Activated CD8-positive, alpha-beta memory T cell treated with anti-CD3 and anti-CD28 coated beads for 4 hours (primary cell): ENCODE data around the gene MSANTD2.

Source experiments
- DNase-seq, 2 donors: peaks; one replicate each; pipeline ENCODE4 v3.0.0-alpha.2; 2020; ENCODE audit warnings: low read depth in 2 of 2

Gene MSANTD2

GRCh38 chr11:124821995-124822730, 22.0 kb upstream of the MSANTD2 start:
- no peak for DNase-seq

DNA sequence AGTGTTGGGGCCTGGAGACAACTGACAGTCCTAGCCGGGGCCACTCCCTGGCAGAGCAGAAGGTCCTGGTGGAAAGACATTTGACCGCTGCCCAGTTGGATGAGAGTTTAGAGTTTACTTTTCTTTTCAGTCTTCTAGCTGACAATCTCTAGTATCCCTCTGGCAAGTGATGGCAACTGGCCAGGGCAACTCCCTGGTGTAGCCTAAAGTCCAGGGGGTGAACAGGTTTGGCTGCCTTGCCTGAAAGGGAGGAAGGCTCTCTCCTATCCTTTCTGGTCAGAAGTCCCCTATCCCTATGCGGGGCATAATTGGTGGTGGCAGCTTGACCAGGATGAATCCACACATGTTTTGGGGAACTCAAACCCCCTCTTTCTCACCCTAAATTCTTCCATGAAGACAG, 16.8 kb upstream of the MSANTD2 start:
- DNase-seq: no peak

- DNase-seq: no peak
Measured at GRCh38 chr11:124814739-124815138, 14.5 kb upstream of the MSANTD2 start.

DNA sequence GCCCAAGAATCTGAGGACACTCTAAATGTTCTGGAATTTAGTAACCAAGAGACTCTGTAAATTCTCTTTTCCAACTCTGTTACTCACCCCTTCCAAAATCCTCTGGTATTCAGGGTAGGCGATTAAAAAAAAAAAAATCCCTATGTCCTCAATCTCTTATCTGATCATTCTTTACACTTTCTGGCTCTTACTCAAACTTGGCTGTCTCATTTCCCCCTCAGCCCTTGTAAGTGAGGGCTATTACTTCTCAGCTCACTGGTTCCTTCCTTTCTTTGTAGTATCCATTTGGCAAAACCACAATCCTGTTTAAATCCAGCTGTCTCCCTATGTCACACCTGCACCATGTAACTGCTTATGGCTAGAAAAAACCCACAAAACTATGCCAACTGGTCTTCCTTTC, 12.7 kb upstream of the MSANTD2 start:
- no peak for DNase-seq

DNA sequence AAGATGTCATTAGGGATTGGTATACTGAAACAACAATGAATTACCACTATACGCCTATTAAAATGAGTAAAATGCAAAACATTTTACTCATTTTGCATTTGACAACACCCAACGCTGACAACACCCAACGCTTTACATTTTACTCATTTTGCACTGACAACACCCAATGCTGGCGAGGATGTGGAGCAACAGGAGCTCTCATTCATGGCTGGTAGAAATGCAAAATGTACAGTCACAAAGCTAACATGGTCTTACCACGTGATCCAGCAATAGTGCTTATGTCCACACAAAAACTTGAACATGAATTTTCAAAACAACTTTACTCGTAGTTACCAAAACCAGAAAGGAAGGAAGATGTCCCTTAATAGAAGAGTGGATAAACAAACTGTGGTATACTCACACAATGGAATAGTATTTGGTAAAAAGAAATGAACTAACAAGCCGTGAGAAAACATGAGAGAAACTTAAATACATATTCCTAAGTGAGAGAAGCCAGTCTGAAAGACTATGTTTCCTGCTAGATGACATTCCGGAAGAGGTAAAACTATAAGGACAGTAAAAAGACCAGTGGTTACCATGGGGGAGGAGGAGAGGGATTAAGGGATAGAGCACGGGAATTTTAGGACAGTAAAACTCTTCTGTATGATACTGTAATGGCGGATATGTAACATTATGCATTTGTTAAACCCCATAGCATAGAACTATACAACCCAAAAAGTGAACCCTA, 11.4 kb upstream of the MSANTD2 start:
- no peak for DNase-seq

- no peak for DNase-seq
Measured at GRCh38 chr11:124807660-124808270, 7.6 kb upstream of the MSANTD2 start.

- no peak for DNase-seq
Measured at GRCh38 chr11:124807201-124807600, 7.0 kb upstream of the MSANTD2 start.

DNA sequence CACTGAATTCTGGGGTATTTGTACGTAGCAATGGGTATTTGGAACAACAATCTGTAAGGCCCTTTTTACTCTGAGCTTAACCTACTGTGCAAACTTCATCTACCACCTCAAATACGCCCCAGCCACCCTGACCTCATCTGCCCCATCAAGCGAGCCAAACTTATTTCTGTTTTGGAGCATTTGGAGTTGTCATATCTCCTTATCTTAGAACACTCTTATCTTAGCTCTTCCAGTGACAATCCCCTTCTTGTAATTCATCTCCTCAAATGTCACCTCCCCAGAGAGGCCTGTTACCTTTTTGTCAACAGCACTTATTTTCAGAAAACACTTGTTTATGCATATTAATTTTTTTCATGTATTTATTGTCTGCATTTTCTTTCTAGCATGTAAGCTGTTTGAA, 4.7 kb upstream of the MSANTD2 start:
- DNase-seq: no peak

DNA sequence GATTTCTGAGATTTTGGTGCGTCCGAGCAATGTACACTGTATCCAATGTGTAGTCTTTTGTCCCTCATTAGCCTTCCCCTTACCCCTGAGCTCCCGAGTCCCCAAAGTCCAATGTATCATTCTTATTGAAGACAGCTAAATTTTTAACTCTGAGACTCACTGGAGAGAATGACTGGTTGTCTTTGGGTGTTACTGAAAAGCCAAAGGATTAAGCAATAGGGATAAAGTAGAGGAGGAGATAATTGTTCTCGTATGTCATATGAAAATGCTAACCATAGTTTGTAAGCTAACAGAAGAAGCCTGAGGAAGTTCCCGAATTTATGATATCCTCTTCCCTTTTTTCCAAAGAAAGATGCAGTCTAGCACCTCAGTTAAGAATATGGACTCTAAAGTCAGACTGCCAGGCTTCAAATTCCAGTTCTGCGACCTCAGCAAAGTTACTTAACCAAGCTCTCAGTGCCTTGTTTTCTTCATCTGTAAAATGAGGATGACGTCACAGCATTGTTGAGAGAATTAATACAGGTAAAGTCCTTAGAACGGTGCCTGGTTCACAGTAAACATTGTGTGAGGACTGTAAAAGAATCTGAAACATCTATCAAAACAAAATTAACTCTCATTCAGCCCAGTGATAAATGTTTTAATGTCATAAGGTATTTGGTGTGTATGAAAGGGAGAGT, 1.6 kb upstream of the MSANTD2 start:
- DNase-seq: no peak

DNA sequence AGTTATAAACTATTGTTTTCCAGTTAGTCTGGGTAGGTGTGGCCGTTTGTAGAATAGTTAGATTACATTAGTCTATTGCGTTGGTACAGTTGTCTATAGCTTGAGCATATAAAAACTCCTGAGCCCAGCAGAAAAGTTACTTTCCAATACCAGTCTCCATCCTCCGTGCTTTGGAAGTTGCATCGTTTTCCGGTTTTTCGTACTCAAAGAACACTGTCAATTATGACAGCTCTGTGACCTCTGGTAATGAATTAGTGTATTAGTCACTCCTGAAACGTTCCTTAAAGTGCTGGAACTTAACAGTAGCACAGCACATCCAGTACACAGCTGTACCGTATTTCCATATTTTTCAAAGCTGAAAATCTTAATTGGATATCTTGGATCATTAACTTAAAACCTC, 808 bp upstream of the MSANTD2 start:
- DNase-seq: no peak

DNA sequence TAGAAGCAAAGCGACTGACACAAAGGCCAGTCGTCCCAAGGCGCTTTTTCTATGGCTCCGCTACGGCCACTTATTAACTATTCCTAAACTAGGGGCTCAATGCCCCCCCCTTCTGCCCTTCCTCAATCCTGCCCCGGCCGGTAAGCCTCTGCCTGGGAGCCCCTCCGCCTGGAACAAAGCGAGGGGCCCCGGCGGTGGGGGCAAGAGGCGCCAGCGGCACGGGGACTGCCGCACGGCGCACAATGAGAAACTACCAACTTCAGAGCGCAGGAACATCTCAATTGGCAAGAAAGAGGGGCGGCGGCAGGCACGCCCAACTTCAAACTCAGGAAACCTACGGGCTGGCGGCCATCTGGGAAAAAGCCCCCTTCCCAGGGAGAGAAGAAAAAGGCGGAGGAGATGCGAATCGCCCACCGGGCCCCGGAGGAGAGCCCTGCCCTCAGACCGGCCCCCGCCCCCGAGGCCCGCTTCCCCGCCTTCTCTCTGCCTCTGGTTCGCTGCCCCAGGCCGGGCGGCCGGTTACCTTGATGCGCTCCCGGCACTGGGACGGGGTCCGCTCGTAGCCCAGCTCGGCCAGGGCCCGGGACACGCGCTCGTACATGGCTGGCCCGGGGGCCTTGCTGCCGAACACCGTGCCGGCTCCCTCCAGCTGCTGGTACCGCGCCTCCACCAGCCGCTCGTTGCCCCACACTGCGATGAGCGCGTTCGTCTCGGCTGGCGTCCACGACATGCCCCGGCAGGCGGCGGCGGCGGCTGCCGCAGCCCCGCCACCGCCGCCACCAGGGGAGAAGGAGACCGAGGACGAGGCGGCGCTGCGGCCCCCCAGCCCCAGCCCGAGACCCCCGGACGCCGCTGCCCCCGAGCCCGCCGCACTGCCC, 619 bp downstream of the MSANTD2 start:
- peak in 1 of 2 donors; percentile 2 for DNase-seq

- no peak for DNase-seq
Measured at GRCh38 chr11:124798991-124799347, 1.2 kb downstream of the MSANTD2 start.

DNA sequence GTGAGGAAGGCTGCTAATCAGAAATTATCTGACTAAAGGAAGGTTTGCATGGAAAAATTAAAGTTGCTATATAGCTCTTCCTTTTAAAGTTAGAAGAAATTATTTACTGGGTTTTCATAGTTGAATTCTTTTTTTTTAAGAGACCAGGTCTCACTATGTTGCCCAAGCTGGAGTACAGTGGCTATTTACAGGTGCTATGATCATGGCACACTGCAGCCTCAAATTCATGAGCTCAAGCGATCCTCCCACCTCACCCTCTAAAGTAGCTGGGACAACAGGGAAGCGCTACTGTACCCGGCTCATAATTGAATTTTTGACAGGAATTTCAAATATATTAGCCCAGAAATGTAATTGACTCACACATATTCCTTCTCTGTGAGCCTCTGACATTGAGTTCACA, 3.9 kb downstream of the MSANTD2 start:
- no peak for DNase-seq

GRCh38 chr11:124793466-124794278, 6.5 kb downstream of the MSANTD2 start:
- DNase-seq: no peak

- no peak for DNase-seq
Measured at GRCh38 chr11:124791626-124792341, 8.4 kb downstream of the MSANTD2 start.

DNA sequence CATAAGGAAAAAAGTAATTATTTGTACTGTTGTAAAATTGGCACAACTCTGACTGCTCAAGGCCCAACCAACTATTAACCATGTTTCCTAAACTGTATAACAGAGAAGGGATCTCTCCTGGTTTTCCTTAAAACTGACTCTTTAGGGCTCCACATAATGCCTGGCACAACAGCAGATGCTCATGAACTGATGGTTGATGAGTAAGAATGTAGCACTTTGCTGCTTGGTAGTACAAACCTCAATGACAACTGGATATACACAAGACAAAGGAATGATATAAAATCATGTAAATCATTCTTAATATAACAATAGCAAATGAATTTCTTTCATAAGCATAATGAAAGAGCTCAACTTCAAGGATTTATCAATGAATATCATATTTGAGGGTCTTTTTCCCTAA, 11.7 kb downstream of the MSANTD2 start:
- no peak for DNase-seq

DNA sequence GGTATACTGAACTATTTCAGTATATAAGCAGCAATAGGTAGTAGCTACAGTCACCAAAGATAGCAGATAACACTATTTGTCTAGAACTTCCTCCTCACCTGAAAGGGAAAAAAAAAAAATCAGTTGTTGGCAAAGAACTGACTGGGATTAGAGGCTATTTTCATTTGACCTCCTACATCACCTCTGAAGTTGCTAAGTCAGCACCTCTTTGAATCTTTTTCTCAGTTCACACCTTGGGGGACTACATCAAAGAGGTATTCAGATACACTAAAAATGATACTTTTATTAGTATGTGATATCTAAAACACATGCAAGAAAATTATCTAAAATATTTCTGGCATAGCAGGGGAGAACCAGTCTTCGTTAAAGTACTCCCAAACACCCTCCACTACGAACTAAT, 16.2 kb downstream of the MSANTD2 start:
- DNase-seq: no peak

GRCh38 chr11:124783002-124783401, 17.2 kb downstream of the MSANTD2 start:
- DNase-seq: no peak

DNA sequence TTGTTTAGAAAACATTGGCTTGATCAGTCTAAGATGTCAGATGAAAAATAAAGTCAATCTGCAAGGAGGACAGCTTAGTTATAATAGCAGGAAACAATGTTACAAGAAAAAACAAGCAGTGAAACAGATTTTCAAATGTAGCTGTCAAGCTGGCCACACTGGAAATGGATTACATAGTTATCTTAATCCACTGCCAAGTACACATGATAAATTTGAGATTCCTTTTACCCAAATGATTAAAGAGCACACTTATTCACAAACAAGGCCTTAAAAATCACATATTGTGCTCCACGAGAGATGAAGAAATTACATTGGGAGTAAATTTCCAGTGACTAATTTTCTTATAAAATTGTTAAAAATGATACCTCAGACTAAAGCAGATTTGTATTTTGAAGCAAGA, 20.6 kb downstream of the MSANTD2 start:
- no peak for DNase-seq

DNA sequence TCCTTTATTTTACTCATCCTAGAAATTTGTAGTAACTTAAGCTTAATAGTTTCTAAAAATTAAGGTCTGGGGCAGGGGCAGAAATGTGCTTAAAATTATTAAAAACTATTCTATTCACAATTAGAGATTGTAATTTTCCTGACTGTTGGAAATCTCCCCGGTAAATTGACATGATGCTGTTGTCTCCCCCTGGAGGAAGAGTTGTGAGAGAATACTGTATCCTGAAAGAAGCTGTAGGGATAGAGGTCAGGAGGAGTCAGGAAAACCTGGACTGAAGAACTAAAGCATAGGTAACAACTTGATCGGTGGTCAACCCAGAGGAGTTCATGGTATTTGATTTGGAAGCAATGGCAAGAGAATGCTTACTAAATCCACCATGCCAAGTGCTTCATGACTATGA, 21.9 kb downstream of the MSANTD2 start:
- no peak for DNase-seq
